Loucy (cell line): ENCODE measurements around the gene GBX2.

Experiments
- H2AFZ ChIP-seq: fragments of 200-600 bp; sonication (generic); 2 replicates; pipeline ENCODE4 v1.6.0; 2016; ENCODE audit warnings: antibody characterized with exemption, mild to moderate bottlenecking, low read length, moderate library complexity
- H3F3A ChIP-seq: fragments of 200-600 bp; 2 replicates; pipeline ENCODE4 v1.6.0; 2016; ENCODE audit warnings: antibody characterized with exemption, low read depth, mild to moderate bottlenecking
- H3K27me3 ChIP-seq: fragments of 200-600 bp; sonication (generic); 2 replicates; pipeline ENCODE4 v1.6.1; 2014; ENCODE audit warnings: low read length, mild to moderate bottlenecking; ENCODE audit not compliant: insufficient read depth, poor library complexity, severe bottlenecking
- H3K36me3 ChIP-seq: fragments of 200-600 bp; sonication (generic); 2 replicates; pipeline ENCODE4 v1.6.1; 2016; ENCODE audit warnings: low read length; ENCODE audit not compliant: insufficient read depth
- H3K4me1 ChIP-seq: fragments of 200-600 bp; sonication (generic); 2 replicates; pipeline ENCODE4 v1.5.1; 2014; ENCODE audit warnings: low read length, mild to moderate bottlenecking; ENCODE audit not compliant: insufficient read depth, poor library complexity, severe bottlenecking
- H3K4me2 ChIP-seq: fragments of 200-600 bp; sonication (generic); 2 replicates; pipeline ENCODE4 v1.6.0; 2014; ENCODE audit warnings: antibody characterized with exemption, low read length, low read depth, mild to moderate bottlenecking; ENCODE audit not compliant: poor library complexity, severe bottlenecking
- H3K4me3 ChIP-seq: fragments of 200-600 bp; sonication (generic); 2 replicates; pipeline ENCODE4 v1.5.1; 2014; ENCODE audit warnings: low read length, mild to moderate bottlenecking, mixed read lengths; ENCODE audit not compliant: poor library complexity, severe bottlenecking
- H3K79me2 ChIP-seq: fragments of 200-600 bp; sonication (generic); 2 replicates; pipeline ENCODE4 v1.6.1; 2014; ENCODE audit warnings: low read length; ENCODE audit not compliant: insufficient read depth
- H3K9ac ChIP-seq: fragments of 200-600 bp; sonication (generic); 2 replicates; pipeline ENCODE4 v1.6.0; 2014; ENCODE audit warnings: mild to moderate bottlenecking, low read depth, low read length, moderate library complexity; ENCODE audit not compliant: poor library complexity, severe bottlenecking
- H3K9me2 ChIP-seq: fragments of 200-600 bp; sonication (generic); replicated peaks from 2 replicates; pipeline ENCODE4 v1.6.1; 2016; ENCODE audit warnings: low read depth, low read length, mixed read lengths
- H3K9me3 ChIP-seq: fragments of 200-600 bp; sonication (generic); 2 replicates; pipeline ENCODE4 v1.6.1; 2014; ENCODE audit warnings: mild to moderate bottlenecking, antibody characterized with exemption, low read length, low read depth; ENCODE audit not compliant: insufficient read depth
- H4K20me1 ChIP-seq: fragments of 200-600 bp; sonication (generic); 2 replicates; pipeline ENCODE4 v1.6.0; 2014; ENCODE audit warnings: antibody characterized with exemption, low read length, mild to moderate bottlenecking; ENCODE audit not compliant: insufficient read depth, poor library complexity, severe bottlenecking
- CTCF ChIP-seq: fragments of 200-600 bp; sonication (generic); conservative IDR thresholded peaks from 2 replicates; pipeline ENCODE4 v1.5.1; 2014; ENCODE audit warnings: mild to moderate bottlenecking, antibody characterized with exemption, low read length
- EZH2phosphoT487 ChIP-seq: fragments of 200-600 bp; IDR thresholded peaks from 2 replicates; pipeline ENCODE4 v1.6.1; 2018; ENCODE audit warnings: antibody characterized with exemption, mild to moderate bottlenecking, moderate library complexity, borderline replicate concordance

Gene GBX2

GRCh38 chr2:236165842-236166795 lies 2.1 kb downstream of the GBX2 start:
- Histone ChIP-seq H3K9me3 (no peaks in the 10 kb centered on the region), H3K27me3 (no peaks in the 10 kb centered on the region), H4K20me1 (no peaks in the 10 kb centered on the region), H3K79me2 (no peaks in the 10 kb centered on the region), H3K4me1 (no peaks in the 10 kb centered on the region), H3K36me3 (no peaks in the 10 kb centered on the region), H3K9me2 (no peaks in the 10 kb centered on the region), H3F3A (no peaks in the 10 kb centered on the region), H2AFZ (no peak overlapping the region), H3K9ac (no peak overlapping the region), H3K4me3 (no peak overlapping the region), H3K4me2 (no peak overlapping the region)
- TF ChIP-seq CTCF: no peak
- TF ChIP-seq EZH2phosphoT487: no peak

DNA sequence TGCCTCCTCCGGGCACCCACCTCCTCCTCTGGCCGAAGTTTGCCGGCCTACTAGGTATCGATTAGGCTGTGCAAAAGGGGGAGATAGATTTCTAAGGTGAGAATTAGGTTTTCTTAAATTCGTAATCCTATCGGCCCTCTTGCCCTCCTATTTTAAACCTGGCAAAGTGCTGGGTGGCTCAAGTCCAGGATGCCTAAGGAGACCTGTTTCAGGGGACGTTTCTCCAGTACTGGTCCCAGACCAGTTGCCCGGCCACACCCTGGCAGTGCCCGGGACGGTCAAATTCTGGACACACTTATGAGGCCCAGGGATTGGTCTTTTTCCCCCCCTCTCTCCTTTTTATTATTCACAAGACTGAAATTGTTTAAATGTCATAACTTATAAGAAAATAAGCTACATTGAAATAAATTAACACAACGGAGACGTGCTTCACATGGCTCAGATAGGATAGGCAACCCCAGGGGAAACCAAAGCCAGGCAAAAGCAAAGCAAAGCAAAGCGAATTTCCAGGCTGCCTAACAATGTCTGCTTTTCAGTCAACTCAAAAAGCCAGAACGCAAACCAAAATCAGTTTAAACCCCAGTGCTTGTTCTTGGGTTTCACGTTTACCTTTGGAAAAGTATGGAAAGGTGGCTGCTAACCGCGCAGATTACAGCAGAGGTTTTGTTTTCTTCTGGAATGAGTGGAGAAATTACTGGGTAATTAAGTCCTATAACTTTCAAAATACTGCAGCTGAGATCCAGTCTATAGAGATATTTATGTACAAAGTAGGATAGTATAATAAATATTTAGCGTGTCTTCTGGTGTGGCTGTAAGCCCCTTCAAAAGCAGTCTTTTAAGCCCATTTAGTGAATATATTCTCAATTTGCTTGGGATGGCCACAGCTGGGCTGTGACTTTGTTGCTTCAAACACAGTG lies 3.0 kb downstream of the GBX2 start:
- Histone ChIP-seq H2AFZ (no peak overlapping the region), H3K79me2 (no peaks in the 10 kb centered on the region), H3F3A (no peaks in the 10 kb centered on the region), H3K4me2 (no peak overlapping the region), H3K9me2 (no peaks in the 10 kb centered on the region), H3K4me3 (no peak overlapping the region), H3K4me1 (no peaks in the 10 kb centered on the region), H3K9me3 (no peaks in the 10 kb centered on the region), H3K9ac (no peak overlapping the region), H3K27me3 (no peaks in the 10 kb centered on the region), H4K20me1 (no peaks in the 10 kb centered on the region), H3K36me3 (no peaks in the 10 kb centered on the region)
- TF ChIP-seq EZH2phosphoT487: no peak
- no peak for TF ChIP-seq CTCF

GRCh38 chr2:236164201-236164924 lies 3.8 kb downstream of the GBX2 start:
- Histone ChIP-seq H3K4me2 (no peak overlapping the region), H3K4me3 (no peak overlapping the region), H3F3A (no peaks in the 10 kb centered on the region), H3K9me2 (no peaks in the 10 kb centered on the region), H3K36me3 (no peaks in the 10 kb centered on the region), H3K27me3 (no peaks in the 10 kb centered on the region), H3K9me3 (no peaks in the 10 kb centered on the region), H3K4me1 (no peaks in the 10 kb centered on the region), H3K79me2 (no peaks in the 10 kb centered on the region), H4K20me1 (no peaks in the 10 kb centered on the region), H3K9ac (no peak overlapping the region), H2AFZ (no peak overlapping the region)
- TF ChIP-seq CTCF: no peak
- TF ChIP-seq EZH2phosphoT487: no peak
